Erythroblast (primary cell): Measurements from ENCODE around the gene FAXDC2.

Experiments used
- DNase-seq, 2 experiments: peaks; one replicate each; lab custom pipeline; 2025; lab: John Stamatoyannopoulos, UW
- GATA1 ChIP-seq: IDR thresholded peaks from 2 replicates; pipeline ENCODE4 v1.6.1; 2011; ENCODE audit warnings: low read depth, mild to moderate bottlenecking, control low read depth, low read length, moderate library complexity
- POLR2A ChIP-seq: IDR thresholded peaks from 2 replicates; pipeline ENCODE4 v1.6.1; 2011; ENCODE audit warnings: mild to moderate bottlenecking, low read length

FAXDC2 gene

GRCh38 chr5:154813736-154814135, 36.7 kb downstream of the FAXDC2 start:
- no peak for DNase-seq
- TF ChIP-seq POLR2A (no peak), GATA1 (no peak)

DNA sequence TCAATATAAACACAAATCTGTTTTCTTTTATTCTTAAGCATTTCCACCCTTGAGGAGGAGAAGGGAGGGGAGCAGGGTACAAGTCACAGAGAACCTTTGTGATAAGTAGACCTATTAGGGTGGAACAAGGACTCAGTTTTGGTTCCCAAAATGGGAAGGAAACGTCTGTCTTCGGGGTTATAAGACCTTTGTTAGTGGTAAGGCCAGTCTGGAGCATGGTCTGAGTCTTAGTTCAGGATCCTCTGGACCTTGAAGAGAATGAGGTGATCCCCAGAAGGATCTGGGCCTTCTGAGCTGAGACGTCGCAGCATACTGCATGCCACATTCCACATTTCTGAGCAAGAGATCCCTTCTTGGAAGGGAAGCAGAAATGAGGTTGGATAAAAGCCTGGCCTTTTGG, 37.2 kb downstream of the FAXDC2 start:
- TF ChIP-seq GATA1 (no peak), POLR2A (no peak)

GRCh38 chr5:154811653-154812465, 38.5 kb downstream of the FAXDC2 start:
- TF ChIP-seq POLR2A (no peak), GATA1 (no peak)

More for the DNA sequence above, 37.2 kb downstream of the FAXDC2 start:
- DNase-seq: no peak

DNA sequence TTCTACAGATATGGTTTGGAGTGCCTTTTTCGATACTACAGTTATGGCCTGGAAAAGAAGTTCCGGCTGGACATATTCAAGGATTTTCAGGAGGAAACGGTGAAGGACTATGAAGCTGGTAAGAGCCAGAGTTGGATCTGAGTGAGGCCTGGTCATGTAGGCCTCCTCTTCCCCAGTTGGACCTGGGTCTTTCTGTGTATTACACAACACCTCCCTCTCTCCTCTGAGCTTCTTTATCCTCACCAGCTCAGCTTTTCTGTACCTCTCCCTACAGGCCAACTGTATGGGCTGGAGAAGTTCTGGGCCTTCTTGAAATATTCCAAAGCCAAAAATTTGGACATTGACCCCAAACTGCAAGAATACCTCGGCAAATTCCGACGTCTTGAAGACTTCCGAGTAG, 39.2 kb downstream of the FAXDC2 start:
- peak in 1 of 2 experiments; percentile 38 for DNase-seq

More at GRCh38 chr5:154811653-154812465, 38.5 kb downstream of the FAXDC2 start:
- peak; percentile 82 to 89 for DNase-seq

DNA sequence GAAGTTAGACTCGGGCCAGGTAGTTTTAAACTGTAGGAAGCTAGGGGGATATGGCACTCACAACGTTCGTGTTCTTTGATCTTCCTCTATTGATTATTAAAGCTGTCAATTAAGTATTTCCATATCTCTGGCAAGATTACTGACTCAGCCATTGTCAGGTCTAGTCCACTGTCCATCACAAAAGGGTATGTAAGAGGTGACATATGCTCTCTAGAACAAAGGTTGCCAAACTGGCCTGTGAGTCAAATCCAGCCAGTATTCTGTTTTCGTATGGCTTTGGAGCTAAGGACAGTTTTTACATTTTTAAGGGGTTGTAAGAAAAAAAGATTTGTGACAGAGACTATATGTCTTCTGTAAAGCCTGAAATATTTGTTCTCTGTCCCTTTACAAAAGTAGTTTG, 44.2 kb downstream of the FAXDC2 start:
- no peak for DNase-seq
- TF ChIP-seq POLR2A (no peak), GATA1 (no peak)

More for the DNA sequence above, 39.2 kb downstream of the FAXDC2 start:
- TF ChIP-seq GATA1 (no peak), POLR2A (no peak)

- DNase-seq: no peak
- TF ChIP-seq POLR2A: no peak
- no peak for TF ChIP-seq GATA1
These were observed 48.4 kb downstream of the FAXDC2 start for GRCh38 chr5:154802050-154802449.

DNA sequence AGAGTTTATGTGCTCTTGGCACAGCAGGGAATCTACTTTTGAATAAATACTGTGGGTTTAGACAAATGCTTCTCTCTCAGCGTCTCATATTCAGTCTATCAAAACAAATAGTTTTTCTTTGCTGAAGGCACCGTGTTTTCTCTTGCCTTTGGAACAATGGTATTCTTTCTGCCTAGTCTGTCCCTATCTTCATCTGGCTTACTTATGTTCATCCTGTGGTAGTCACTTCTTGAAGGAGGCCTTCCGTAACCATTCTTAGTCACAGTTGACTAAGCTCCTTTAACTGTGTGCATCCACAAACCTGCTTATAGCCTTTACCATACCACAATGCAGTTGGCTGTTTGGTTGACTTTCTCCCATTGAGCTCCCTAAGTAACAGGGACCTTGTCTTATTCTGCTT, 49.3 kb downstream of the FAXDC2 start:
- no peak for TF ChIP-seq POLR2A
- DNase-seq: no peak

DNA sequence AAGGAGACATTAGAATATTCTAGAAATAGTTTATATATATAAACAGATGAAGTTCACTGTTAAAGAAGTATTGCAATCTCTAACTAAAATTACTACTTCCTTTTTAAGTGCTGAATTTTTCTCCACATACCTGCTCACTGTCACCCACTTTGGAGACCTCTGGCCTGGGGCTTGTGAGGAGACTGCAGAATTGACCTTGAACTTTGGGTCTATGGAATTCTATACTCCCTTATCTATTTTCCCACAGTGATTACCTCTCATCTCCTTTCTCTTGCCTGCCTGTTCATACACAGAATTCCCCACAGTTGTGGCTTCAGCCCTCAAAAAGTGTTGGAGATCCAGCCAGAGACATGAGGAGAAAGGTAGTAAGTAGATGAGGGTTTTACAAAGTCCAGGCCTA, 49.8 kb downstream of the FAXDC2 start:
- TF ChIP-seq POLR2A: no peak
- TF ChIP-seq GATA1: no peak
- DNase-seq: no peak

DNA sequence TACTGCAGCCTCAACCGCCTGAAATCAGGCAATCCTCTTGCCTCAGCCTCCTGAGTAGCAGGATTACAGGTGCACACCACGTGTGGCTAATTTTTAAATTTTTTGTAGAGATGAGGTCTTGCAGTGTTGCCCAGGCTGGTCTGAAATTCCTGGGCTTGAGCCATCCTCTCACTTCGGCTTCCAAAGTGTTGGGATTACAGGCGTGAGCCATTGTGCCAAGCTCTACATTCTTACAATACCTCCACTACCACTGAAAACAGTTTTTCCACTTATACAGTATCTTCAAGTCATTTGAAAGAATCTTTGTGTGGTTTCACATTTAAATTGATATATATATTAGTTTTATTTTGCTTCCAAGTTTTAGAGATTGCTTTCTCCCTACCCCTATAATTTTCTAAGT, 52.6 kb downstream of the FAXDC2 start:
- TF ChIP-seq POLR2A (no peak), GATA1 (no peak)
- no peak for DNase-seq

DNA sequence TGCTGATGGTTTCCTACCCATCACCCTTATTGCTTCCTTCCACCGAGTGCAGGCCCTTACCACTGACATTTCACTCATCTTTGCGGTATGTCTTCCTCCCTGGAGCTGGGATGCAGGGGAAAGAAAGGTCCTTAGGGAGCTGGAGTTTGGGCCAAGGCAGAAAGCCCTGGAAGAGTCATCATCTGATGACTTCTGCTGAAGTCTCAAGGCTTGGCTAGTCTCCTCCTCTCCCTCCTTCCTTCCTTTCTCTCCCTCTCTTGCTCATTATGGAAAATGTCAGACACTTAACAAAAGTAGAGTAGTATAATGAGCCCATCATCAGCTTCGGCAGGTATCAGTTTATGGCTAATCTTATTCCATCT, 55.2 kb downstream of the FAXDC2 start:
- no peak for DNase-seq
- TF ChIP-seq GATA1 (no peak), POLR2A (no peak)

DNA sequence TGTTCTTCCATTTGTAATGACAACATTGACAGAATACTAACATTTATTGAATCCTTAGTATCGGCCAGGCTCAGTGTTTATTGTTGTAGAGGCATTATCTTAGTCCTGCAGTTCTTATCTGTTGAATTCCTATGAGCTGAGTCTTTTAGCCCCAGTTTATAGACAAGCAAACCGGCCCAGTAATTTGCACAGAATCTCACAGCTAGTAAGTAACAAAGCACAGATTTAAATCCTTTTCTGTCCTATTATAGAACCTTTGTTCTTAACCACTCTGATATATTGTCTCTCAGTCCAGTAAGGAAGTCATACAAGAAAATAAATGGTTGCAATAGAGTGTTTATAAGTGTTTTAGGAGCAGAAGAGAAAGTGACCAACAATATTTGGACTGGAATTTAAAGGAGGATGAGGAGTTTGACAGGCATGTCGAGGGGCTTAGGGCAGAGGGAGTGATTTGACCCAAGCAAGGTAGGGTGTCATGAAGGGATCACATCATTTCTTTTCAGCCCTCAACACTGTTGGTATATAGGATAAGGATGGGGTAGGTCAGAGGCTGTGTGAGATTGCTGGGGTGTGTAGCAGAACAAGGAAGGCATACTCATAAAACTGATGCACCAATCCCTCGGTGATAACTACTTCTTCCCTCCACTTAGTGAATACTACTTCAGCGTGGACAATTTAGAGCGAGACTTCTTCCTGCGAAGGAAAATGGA, 55.7 kb downstream of the FAXDC2 start:
- TF ChIP-seq POLR2A (no peak), GATA1 (no peak)
- DNase-seq: no peak

GRCh38 chr5:154793599-154794524, 56.5 kb downstream of the FAXDC2 start:
- TF ChIP-seq POLR2A (no peak), GATA1 (no peak)
- no peak for DNase-seq

DNA sequence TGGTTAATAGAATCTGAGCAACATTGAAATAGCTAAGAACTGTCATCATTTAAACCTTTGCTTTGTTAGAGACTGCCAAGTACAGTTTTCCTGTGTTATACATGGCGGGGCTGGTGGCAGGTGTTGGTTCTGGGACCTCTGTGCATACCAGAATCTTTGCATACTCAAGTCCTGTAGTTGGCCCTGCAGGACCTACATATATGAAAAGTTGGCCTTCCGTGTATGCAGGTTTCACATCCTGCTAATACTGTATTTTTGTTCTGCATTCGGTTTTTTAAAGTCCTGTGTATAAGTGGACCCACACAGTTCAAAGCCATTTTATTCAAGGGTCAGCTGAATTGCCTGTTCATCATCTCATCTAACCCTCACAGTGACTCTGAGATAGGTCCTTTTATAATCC, 58.9 kb downstream of the FAXDC2 start:
- no peak for TF ChIP-seq GATA1
- TF ChIP-seq POLR2A: no peak

More for the DNA sequence above, 58.9 kb downstream of the FAXDC2 start:
- no peak for DNase-seq
